Measurements from ENCODE around the gene DYNLL1.

The DYNLL1 gene

DNA sequence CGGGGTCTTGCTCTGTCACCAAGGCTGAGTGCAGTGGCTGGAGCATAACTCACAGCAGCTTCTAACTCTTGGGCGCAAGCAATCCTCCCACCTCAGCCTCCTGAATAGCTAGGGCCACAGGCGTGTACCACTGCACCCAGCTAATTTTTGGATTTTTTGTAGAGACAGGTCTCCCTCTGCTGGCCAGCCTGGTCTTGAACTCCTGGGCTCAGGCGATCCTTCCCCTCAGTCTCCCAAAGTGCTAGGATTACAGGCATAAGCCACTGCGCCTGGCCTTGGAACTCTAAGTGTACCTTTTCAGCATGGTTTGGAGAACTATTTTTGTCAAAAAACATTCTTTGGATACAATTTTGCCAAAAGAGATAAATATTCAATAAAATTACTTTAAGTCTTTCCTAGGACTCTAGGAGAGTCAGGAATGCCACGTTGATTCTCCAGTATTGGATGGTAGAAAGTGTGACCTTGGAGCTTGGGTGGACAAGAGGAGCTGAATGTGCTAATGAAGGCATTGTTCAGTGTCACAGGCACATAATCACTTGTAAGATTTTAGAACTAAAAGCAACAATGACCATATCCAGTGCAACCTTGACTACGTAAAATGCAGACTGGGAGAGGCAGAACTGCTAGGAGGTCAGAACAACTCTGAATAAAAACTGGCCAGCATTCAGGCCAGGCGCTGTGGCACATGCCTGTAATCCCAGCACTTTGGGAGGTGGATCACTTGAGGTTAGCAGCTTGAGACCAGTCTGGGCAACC lies 29.2 kb upstream of the DYNLL1 start:
- no peak overlapping the region for H3K27ac ChIP-seq (ENCODE audit: low read depth, low read length)
- H2AFZ ChIP-seq (ENCODE audit: insufficient read depth, low read length, poor library complexity), result no peak overlapping the region
- peaks cover 20% of the 10 kb centered on the region for H3K79me2 ChIP-seq (ENCODE audit: control insufficient read depth, insufficient read depth, low read length, poor library complexity)
- peak overlapping the region; percentile 64 for H3K4ac ChIP-seq (ENCODE audit: low read depth, low read length)
- peaks cover 24 to 40% of the 10 kb centered on the region in 2 experiments for H3K36me3 ChIP-seq (ENCODE audit: control insufficient read depth in 1 of 2, insufficient read depth in 2 of 2, low read length in 2 of 2)
- H3K14ac ChIP-seq (ENCODE audit: low read length), result no peak overlapping the region
- no peak overlapping the region for H2AK5ac ChIP-seq (ENCODE audit: low read length)
- H3K9ac ChIP-seq (ENCODE audit: low read length), result no peak overlapping the region
- no peaks in the 10 kb centered on the region for H3K9me3 ChIP-seq (ENCODE audit: insufficient read depth, low read depth, low read length)
- no peak overlapping the region for H4K8ac ChIP-seq (ENCODE audit: low read depth, low read length)
- no peaks in the 10 kb centered on the region for H3K27me3 ChIP-seq (ENCODE audit: insufficient read depth, low read length)
- H3K4me2 ChIP-seq (ENCODE audit: low read length), result no peak overlapping the region
- no peak overlapping the region for H3K4me3 ChIP-seq (ENCODE audit: low read depth, low read length)
- no peak overlapping the region for H4K12ac ChIP-seq (ENCODE audit: low read depth, low read length)
- H3K79me1 ChIP-seq (ENCODE audit: low read length), result peaks cover 11% of the 10 kb centered on the region
- H3K4me1 ChIP-seq (ENCODE audit: control insufficient read depth in 1 of 2, insufficient read depth in 2 of 2, low read length in 2 of 2), result peaks cover 4 to 8% of the 10 kb centered on the region in 2 experiments
- no CpG with 5 or more reads among the region's 8 CpGs for WGBS (ENCODE audit: extremely low coverage, insufficient coverage, insufficient read length)
- no peak overlapping the region for H4K91ac ChIP-seq (ENCODE audit: low read depth, low read length)
- H2BK120ac ChIP-seq (ENCODE audit: insufficient read depth, low read length, poor library complexity), result no peak overlapping the region
- no peak overlapping the region for H3K23ac ChIP-seq (ENCODE audit: low read length)
- peak; percentile 43 to 73 for DNase-seq
- H3K18ac ChIP-seq (ENCODE audit: low read length), result no peak overlapping the region
- H2BK5ac ChIP-seq (ENCODE audit: low read depth, low read length, poor library complexity), result no peak overlapping the region
- no peak overlapping the region for H2BK12ac ChIP-seq (ENCODE audit: low read length)

GRCh38 chr12:120467439-120467838 lies 28.5 kb upstream of the DYNLL1 start:
- peaks cover 22 to 36% of the 10 kb centered on the region in 2 experiments for H3K36me3 ChIP-seq (ENCODE audit: control insufficient read depth in 1 of 2, insufficient read depth in 2 of 2, low read length in 2 of 2)
- no peak overlapping the region for H4K8ac ChIP-seq (ENCODE audit: low read depth, low read length)
- H3K27me3 ChIP-seq (ENCODE audit: insufficient read depth, low read length), result no peaks in the 10 kb centered on the region
- H4K12ac ChIP-seq (ENCODE audit: low read depth, low read length), result no peak overlapping the region
- H3K79me2 ChIP-seq (ENCODE audit: control insufficient read depth, insufficient read depth, low read length, poor library complexity), result peaks cover 20% of the 10 kb centered on the region
- WGBS (ENCODE audit: extremely low coverage, insufficient coverage, insufficient read length), result no CpG with 5 or more reads among the region's 6 CpGs
- H2BK120ac ChIP-seq (ENCODE audit: insufficient read depth, low read length, poor library complexity), result no peak overlapping the region
- H2BK5ac ChIP-seq (ENCODE audit: low read depth, low read length, poor library complexity), result no peak overlapping the region
- H2AK5ac ChIP-seq (ENCODE audit: low read length), result no peak overlapping the region
- no peaks in the 10 kb centered on the region for H3K9me3 ChIP-seq (ENCODE audit: insufficient read depth, low read depth, low read length)
- H3K9ac ChIP-seq (ENCODE audit: low read length), result no peak overlapping the region
- H3K4ac ChIP-seq (ENCODE audit: low read depth, low read length), result peak overlapping the region; percentile 87
- no peak overlapping the region for H2BK12ac ChIP-seq (ENCODE audit: low read length)
- H2AFZ ChIP-seq (ENCODE audit: insufficient read depth, low read length, poor library complexity), result no peak overlapping the region
- H3K23ac ChIP-seq (ENCODE audit: low read length), result no peak overlapping the region
- H3K79me1 ChIP-seq (ENCODE audit: low read length), result peaks cover 11% of the 10 kb centered on the region
- H3K4me1 ChIP-seq (ENCODE audit: control insufficient read depth in 1 of 2, insufficient read depth in 2 of 2, low read length in 2 of 2), result peaks cover 4 to 8% of the 10 kb centered on the region in 2 experiments
- H3K18ac ChIP-seq (ENCODE audit: low read length), result no peak overlapping the region
- no peak overlapping the region for H3K27ac ChIP-seq (ENCODE audit: low read depth, low read length)
- no peak overlapping the region for H3K4me3 ChIP-seq (ENCODE audit: low read depth, low read length)
- H3K4me2 ChIP-seq (ENCODE audit: low read length), result no peak overlapping the region
- no peak overlapping the region for H4K91ac ChIP-seq (ENCODE audit: low read depth, low read length)
- H3K14ac ChIP-seq (ENCODE audit: low read length), result no peak overlapping the region
- DNase-seq, result no peak

GRCh38 chr12:120468325-120468820 lies 27.5 kb upstream of the DYNLL1 start:
- peaks cover 4 to 8% of the 10 kb centered on the region in 2 experiments for H3K4me1 ChIP-seq (ENCODE audit: control insufficient read depth in 1 of 2, insufficient read depth in 2 of 2, low read length in 2 of 2)
- no CpG with 5 or more reads among the region's 23 CpGs for WGBS (ENCODE audit: extremely low coverage, insufficient coverage, insufficient read length)
- H3K9ac ChIP-seq (ENCODE audit: low read length), result peak overlapping the region; percentile 87
- H3K79me1 ChIP-seq (ENCODE audit: low read length), result peaks cover 11% of the 10 kb centered on the region
- peak overlapping the region; percentile 99 for H3K4me3 ChIP-seq (ENCODE audit: low read depth, low read length)
- H4K91ac ChIP-seq (ENCODE audit: low read depth, low read length), result peak overlapping the region; percentile 87
- H3K18ac ChIP-seq (ENCODE audit: low read length), result no peak overlapping the region
- H2AK5ac ChIP-seq (ENCODE audit: low read length), result no peak overlapping the region
- peak overlapping the region; percentile 91 for H2BK5ac ChIP-seq (ENCODE audit: low read depth, low read length, poor library complexity)
- H2BK120ac ChIP-seq (ENCODE audit: insufficient read depth, low read length, poor library complexity), result peak overlapping the region; percentile 91
- peaks cover 20% of the 10 kb centered on the region for H3K79me2 ChIP-seq (ENCODE audit: control insufficient read depth, insufficient read depth, low read length, poor library complexity)
- peak overlapping the region; percentile 89 for H4K8ac ChIP-seq (ENCODE audit: low read depth, low read length)
- H3K14ac ChIP-seq (ENCODE audit: low read length), result no peak overlapping the region
- peaks cover 16 to 27% of the 10 kb centered on the region in 2 experiments for H3K36me3 ChIP-seq (ENCODE audit: control insufficient read depth in 1 of 2, insufficient read depth in 2 of 2, low read length in 2 of 2)
- peak overlapping the region; percentile 99 for H3K4ac ChIP-seq (ENCODE audit: low read depth, low read length)
- peak; percentile 85 to 94 for DNase-seq
- H3K27me3 ChIP-seq (ENCODE audit: insufficient read depth, low read length), result no peaks in the 10 kb centered on the region
- no peak overlapping the region for H4K12ac ChIP-seq (ENCODE audit: low read depth, low read length)
- no peak overlapping the region for H3K23ac ChIP-seq (ENCODE audit: low read length)
- peak overlapping the region; percentile 56 for H2AFZ ChIP-seq (ENCODE audit: insufficient read depth, low read length, poor library complexity)
- peak overlapping the region; percentile 88 for H3K27ac ChIP-seq (ENCODE audit: low read depth, low read length)
- peak overlapping the region; percentile 81 for H3K4me2 ChIP-seq (ENCODE audit: low read length)
- H3K9me3 ChIP-seq (ENCODE audit: insufficient read depth, low read depth, low read length), result no peaks in the 10 kb centered on the region
- no peak overlapping the region for H2BK12ac ChIP-seq (ENCODE audit: low read length)

- H3K4ac ChIP-seq (ENCODE audit: low read depth, low read length), result peak overlapping the region; percentile 99
- peak overlapping the region; percentile 96 for H3K9ac ChIP-seq (ENCODE audit: low read length)
- H4K8ac ChIP-seq (ENCODE audit: low read depth, low read length), result peak overlapping the region; percentile 89
- H2BK120ac ChIP-seq (ENCODE audit: insufficient read depth, low read length, poor library complexity), result peak overlapping the region; percentile 91
- no peaks in the 10 kb centered on the region for H3K27me3 ChIP-seq (ENCODE audit: insufficient read depth, low read length)
- H3K4me1 ChIP-seq (ENCODE audit: control insufficient read depth in 1 of 2, insufficient read depth in 2 of 2, low read length in 2 of 2), result peaks cover 8 to 10% of the 10 kb centered on the region in 2 experiments
- peak overlapping the region; percentile 99 for H3K4me3 ChIP-seq (ENCODE audit: low read depth, low read length)
- H2BK12ac ChIP-seq (ENCODE audit: low read length), result no peak overlapping the region
- H4K12ac ChIP-seq (ENCODE audit: low read depth, low read length), result peak overlapping the region; percentile 67
- H3K18ac ChIP-seq (ENCODE audit: low read length), result peak overlapping the region; percentile 93
- peaks cover 11% of the 10 kb centered on the region for H3K79me1 ChIP-seq (ENCODE audit: low read length)
- peak overlapping the region; percentile 91 for H2BK5ac ChIP-seq (ENCODE audit: low read depth, low read length, poor library complexity)
- WGBS (ENCODE audit: extremely low coverage, insufficient coverage, insufficient read length), result no CpG with 5 or more reads among the region's 57 CpGs
- no peaks in the 10 kb centered on the region for H3K9me3 ChIP-seq (ENCODE audit: insufficient read depth, low read depth, low read length)
- peak overlapping the region; percentile 79 for H2AK5ac ChIP-seq (ENCODE audit: low read length)
- H2AFZ ChIP-seq (ENCODE audit: insufficient read depth, low read length, poor library complexity), result peak overlapping the region; percentile 56
- H3K79me2 ChIP-seq (ENCODE audit: control insufficient read depth, insufficient read depth, low read length, poor library complexity), result peaks cover 20% of the 10 kb centered on the region
- peak overlapping the region; percentile 91 for H4K91ac ChIP-seq (ENCODE audit: low read depth, low read length)
- peak overlapping the region; percentile 86 for H3K4me2 ChIP-seq (ENCODE audit: low read length)
- H3K36me3 ChIP-seq (ENCODE audit: control insufficient read depth in 1 of 2, insufficient read depth in 2 of 2, low read length in 2 of 2), result peaks cover 12 to 22% of the 10 kb centered on the region in 2 experiments
- H3K27ac ChIP-seq (ENCODE audit: low read depth, low read length), result peak overlapping the region; percentile 88
- H3K14ac ChIP-seq (ENCODE audit: low read length), result peak overlapping the region; percentile 97
- DNase-seq, result no peak
- no peak overlapping the region for H3K23ac ChIP-seq (ENCODE audit: low read length)
Observed at GRCh38 chr12:120468821-120469449, 27.0 kb upstream of the DYNLL1 start.
